ENCODE data around the gene FDPS. TPM values are rescaled to one million over a fixed set of nuclear protein-coding genes. Genes with fewer than 3 reads are reported as not detected.

The FDPS gene
- total RNA-seq, 1 experiment from 2014 or later: 264 TPM

DNA sequence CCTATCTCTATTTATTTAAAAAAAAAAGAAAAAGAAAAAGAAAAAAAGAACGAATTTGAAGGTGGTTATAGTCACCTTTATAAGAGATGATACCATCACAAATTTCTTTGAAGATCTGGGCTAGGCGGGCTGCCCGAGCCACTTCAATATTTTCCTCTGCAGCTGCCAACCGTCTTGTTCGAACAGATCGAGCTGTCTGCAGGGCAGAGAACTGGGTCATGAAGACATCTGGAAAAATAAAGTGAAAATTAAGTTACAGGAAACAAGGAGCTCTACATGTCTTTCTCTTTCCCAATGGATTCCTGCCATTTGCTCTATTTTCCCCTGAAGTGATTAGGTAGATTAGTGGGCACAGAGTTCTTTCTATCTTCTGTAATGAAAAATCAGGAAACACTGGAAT, 44.0 kb downstream of the FDPS start:
- Mint-ChIP-seq H3K4me3 (ENCODE audit: unreplicated experiment) (no peak overlapping the region), H3K9me3 (ENCODE audit: unreplicated experiment) (no peaks in the 10 kb centered on the region), H3K36me3 (ENCODE audit: insufficient read depth, unreplicated experiment) (peaks cover 96% of the 10 kb centered on the region), H3K27ac (ENCODE audit: low read depth, unreplicated experiment) (no peak overlapping the region), H3K27me3 (ENCODE audit: insufficient read depth, unreplicated experiment) (no peaks in the 10 kb centered on the region), H3K4me1 (ENCODE audit: insufficient read depth, unreplicated experiment) (no peaks in the 10 kb centered on the region)
- DNase-seq (ENCODE audit: unreplicated experiment): no peak
- TF ChIP-seq, protein P1, sequence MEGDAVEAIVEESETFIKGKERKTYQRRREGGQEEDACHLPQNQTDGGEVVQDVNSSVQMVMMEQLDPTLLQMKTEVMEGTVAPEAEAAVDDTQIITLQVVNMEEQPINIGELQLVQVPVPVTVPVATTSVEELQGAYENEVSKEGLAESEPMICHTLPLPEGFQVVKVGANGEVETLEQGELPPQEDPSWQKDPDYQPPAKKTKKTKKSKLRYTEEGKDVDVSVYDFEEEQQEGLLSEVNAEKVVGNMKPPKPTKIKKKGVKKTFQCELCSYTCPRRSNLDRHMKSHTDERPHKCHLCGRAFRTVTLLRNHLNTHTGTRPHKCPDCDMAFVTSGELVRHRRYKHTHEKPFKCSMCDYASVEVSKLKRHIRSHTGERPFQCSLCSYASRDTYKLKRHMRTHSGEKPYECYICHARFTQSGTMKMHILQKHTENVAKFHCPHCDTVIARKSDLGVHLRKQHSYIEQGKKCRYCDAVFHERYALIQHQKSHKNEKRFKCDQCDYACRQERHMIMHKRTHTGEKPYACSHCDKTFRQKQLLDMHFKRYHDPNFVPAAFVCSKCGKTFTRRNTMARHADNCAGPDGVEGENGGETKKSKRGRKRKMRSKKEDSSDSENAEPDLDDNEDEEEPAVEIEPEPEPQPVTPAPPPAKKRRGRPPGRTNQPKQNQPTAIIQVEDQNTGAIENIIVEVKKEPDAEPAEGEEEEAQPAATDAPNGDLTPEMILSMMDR (IDR thresholded peaks at IDR 0.05; ENCODE audit: unreplicated experiment): no peak
- no TSS peak for BruUV-seq (replicated peaks)
- ChIA-PET POLR2A (no interaction called here), CTCF (interaction anchor here (0.6 to 0.7 kb wide), 3 partner anchors 24 to 247 kb away, joined by 3 to 4 read pairs (median 3); no protein-coding TSS in a partner anchor)
- intact Hi-C loops (cut with micrococcal nuclease): no loop called here

DNA sequence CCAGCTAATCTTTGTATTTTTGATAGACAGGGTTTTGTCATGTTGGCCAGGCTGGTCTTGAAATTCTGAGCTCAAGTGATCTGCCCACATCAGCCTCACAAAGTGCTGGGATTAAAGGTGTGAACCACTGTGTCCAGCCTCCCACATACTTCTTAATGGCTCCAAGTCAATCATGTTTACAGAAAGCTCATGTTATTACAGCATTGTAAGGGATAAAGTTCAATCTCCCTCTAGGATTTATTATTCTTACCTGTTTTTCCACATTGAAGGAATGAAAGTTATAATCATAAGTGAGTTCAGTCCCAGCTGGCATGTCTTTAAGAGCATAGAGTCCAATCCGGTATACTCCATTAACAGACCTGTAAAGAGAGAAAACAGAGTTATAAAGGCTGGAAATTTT, 51.4 kb downstream of the FDPS start:
- H3K36me3 Mint-ChIP-seq (ENCODE audit: insufficient read depth, unreplicated experiment): peaks cover 85% of the 10 kb centered on the region
- no peaks in the 10 kb centered on the region for H3K9me3 Mint-ChIP-seq (ENCODE audit: unreplicated experiment)
- no peaks in the 10 kb centered on the region for H3K4me1 Mint-ChIP-seq (ENCODE audit: insufficient read depth, unreplicated experiment)
- POLR2A ChIA-PET: no interaction called here
- H3K27me3 Mint-ChIP-seq (ENCODE audit: insufficient read depth, unreplicated experiment): no peaks in the 10 kb centered on the region
- intact Hi-C loops (cut with micrococcal nuclease): no loop called here
- TF ChIP-seq, protein P1 (IDR thresholded peaks at IDR 0.05; ENCODE audit: unreplicated experiment): no peak
- BruUV-seq (replicated peaks): no TSS peak
- no peak overlapping the region for H3K4me3 Mint-ChIP-seq (ENCODE audit: unreplicated experiment)
- CTCF ChIA-PET: interaction anchor here (0.8 to 1.4 kb wide), 3 partner anchors 10 to 110 kb away, joined by 3 to 5 read pairs (median 3); no protein-coding TSS in a partner anchor
- no peak for DNase-seq (ENCODE audit: unreplicated experiment)
- no peak overlapping the region for H3K27ac Mint-ChIP-seq (ENCODE audit: low read depth, unreplicated experiment)

Small RNAs within 50 kb of the gene (microRNA-seq; reads per million reads assigned to microRNA genes)
- gene MIR555: not detected

Other genes with a start within 250 kb of the FDPS start
- gene EFNA4, start 245.1 kb upstream of the FDPS start, total RNA-seq (2022): 7.4 and 9.5 TPM in 2 replicates
- 1.6 and 1.7 TPM in 2 replicates for gene EFNA3, start 230.0 kb upstream of the FDPS start, total RNA-seq (2022)
- 38.9 and 42.3 TPM in 2 replicates for gene EFNA1, start 181.0 kb upstream of the FDPS start, total RNA-seq (2022)
- gene SLC50A1, start 173.0 kb upstream of the FDPS start, total RNA-seq (2022): 91.2 and 97.8 TPM in 2 replicates
- 79.7 and 86.4 TPM in 2 replicates for gene DPM3, start 168.3 kb upstream of the FDPS start, total RNA-seq (2022)
- gene KRTCAP2, start 135.6 kb upstream of the FDPS start, total RNA-seq (2022): 313 and 383 TPM in 2 replicates
- 0.21 and 0.32 TPM in 2 replicates for gene TRIM46, start 135.0 kb upstream of the FDPS start, total RNA-seq (2022)
- gene THBS3, start 101.0 kb upstream of the FDPS start, total RNA-seq (2022): 33.0 and 34.4 TPM in 2 replicates
- 64.6 and 67.4 TPM in 2 replicates for gene MTX1, start 100.2 kb upstream of the FDPS start, total RNA-seq (2022)
- gene ENTREP3, start 53.4 kb upstream of the FDPS start, total RNA-seq (2022): 32.3 and 37.1 TPM in 2 replicates
- 80.6 and 88.1 TPM in 2 replicates for gene SCAMP3, start 46.5 kb upstream of the FDPS start, total RNA-seq (2022)
- 78.6 and 82.3 TPM in 2 replicates for gene CLK2, start 35.4 kb upstream of the FDPS start, total RNA-seq (2022)
- 2.5 and 4.3 TPM in 2 replicates for gene HCN3, start 31.4 kb upstream of the FDPS start, total RNA-seq (2022)
- gene PKLR, start 7.4 kb upstream of the FDPS start, total RNA-seq (2022): not detected in 2 replicates
- gene RUSC1, start 12.0 kb downstream of the FDPS start, total RNA-seq (2022): 18.6 and 19.5 TPM in 2 replicates